Thyroid gland (tissue), 4 donors: Measurements from ENCODE around the gene ST6GALNAC6.

Experiments used
- POLR2A ChIP-seq, 2 donors: fragments of 450-650 bp; IDR thresholded peaks; one replicate each; pipeline ENCODE4 v1.6.1; 2017; ENCODE audit warnings: antibody characterized with exemption in 2 of 2, mild to moderate bottlenecking in 2 of 2, moderate library complexity in 1 of 2
- TF ChIP-seq, protein P1 (sequence below), 6 experiments: fragments of 200-600 bp in 3 of 6; fragments of 450-650 bp in 3 of 6; sonication (generic) in 3 of 6; IDR thresholded peaks; one replicate each; pipeline ENCODE4 v1.5.1; 2016 to 2019; ENCODE audit warnings: antibody characterized with exemption in 6 of 6, mild to moderate bottlenecking in 2 of 6, inconsistent platforms in 1 of 6, moderate library complexity in 1 of 6

DNA sequence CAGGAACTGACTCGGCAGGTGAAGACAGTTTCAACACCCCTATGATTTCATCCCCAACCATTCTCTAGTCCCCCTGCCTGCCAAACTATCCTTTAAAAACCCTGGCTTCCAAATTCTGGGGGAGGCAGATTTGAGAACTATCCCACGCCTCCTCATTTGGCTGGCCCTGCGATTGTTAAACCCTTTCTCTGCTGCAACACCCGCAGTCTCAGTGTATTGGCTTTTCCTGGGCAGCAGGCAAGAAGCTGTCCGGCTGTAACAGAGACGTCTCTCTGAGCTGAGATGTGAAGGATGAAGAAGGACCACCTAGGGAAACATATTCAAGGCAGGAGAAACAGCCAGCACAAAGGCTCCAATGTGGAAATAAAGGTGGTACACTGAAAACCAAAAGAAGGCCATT lies 6.6 kb downstream of the ST6GALNAC6 start:
- TF ChIP-seq, protein P1, sequence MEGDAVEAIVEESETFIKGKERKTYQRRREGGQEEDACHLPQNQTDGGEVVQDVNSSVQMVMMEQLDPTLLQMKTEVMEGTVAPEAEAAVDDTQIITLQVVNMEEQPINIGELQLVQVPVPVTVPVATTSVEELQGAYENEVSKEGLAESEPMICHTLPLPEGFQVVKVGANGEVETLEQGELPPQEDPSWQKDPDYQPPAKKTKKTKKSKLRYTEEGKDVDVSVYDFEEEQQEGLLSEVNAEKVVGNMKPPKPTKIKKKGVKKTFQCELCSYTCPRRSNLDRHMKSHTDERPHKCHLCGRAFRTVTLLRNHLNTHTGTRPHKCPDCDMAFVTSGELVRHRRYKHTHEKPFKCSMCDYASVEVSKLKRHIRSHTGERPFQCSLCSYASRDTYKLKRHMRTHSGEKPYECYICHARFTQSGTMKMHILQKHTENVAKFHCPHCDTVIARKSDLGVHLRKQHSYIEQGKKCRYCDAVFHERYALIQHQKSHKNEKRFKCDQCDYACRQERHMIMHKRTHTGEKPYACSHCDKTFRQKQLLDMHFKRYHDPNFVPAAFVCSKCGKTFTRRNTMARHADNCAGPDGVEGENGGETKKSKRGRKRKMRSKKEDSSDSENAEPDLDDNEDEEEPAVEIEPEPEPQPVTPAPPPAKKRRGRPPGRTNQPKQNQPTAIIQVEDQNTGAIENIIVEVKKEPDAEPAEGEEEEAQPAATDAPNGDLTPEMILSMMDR (IDR thresholded peaks at IDR 0.05), result no peak
- no peak for TF ChIP-seq POLR2A (IDR thresholded peaks at IDR 0.05)
